Measurements from ENCODE around the gene AGAP1.

AGAP1 gene

GRCh38 chr2:235587202-235587601 is 93.4 kb downstream of the AGAP1 start:
- no peak for DNase-seq (ENCODE audit: low read depth)
- Histone ChIP-seq H3K9me3 (ENCODE audit: control insufficient read depth, low read length) (no peaks in the 10 kb centered on the region), H3K36me3 (ENCODE audit: control insufficient read depth, insufficient read depth, low read length, severe bottlenecking) (no peaks in the 10 kb centered on the region), H3K27me3 (replicated peaks; ENCODE audit: control insufficient read depth, insufficient read depth, low read length) (no peaks in the 10 kb centered on the region), H3K9ac (ENCODE audit: low read length) (no peak overlapping the region), H3K4me1 (ENCODE audit: control insufficient read depth, insufficient read depth, low read length) (peaks cover 5% of the 10 kb centered on the region), H3K4me3 (ENCODE audit: low read length) (no peak overlapping the region)

- Histone ChIP-seq H3K27me3 (replicated peaks; ENCODE audit: control insufficient read depth, insufficient read depth, low read length) (no peaks in the 10 kb centered on the region), H3K4me1 (ENCODE audit: control insufficient read depth, insufficient read depth, low read length) (no peaks in the 10 kb centered on the region), H3K4me3 (ENCODE audit: low read length) (no peak overlapping the region), H3K9me3 (ENCODE audit: control insufficient read depth, low read length) (no peaks in the 10 kb centered on the region), H3K9ac (ENCODE audit: low read length) (no peak overlapping the region), H3K36me3 (ENCODE audit: control insufficient read depth, insufficient read depth, low read length, severe bottlenecking) (no peaks in the 10 kb centered on the region)
- no peak for DNase-seq (ENCODE audit: low read depth)
Observed at GRCh38 chr2:235588750-235589149, 94.9 kb downstream of the AGAP1 start.

GRCh38 chr2:235591231-235591730 is 97.4 kb downstream of the AGAP1 start:
- Histone ChIP-seq H3K27me3 (replicated peaks; ENCODE audit: control insufficient read depth, insufficient read depth, low read length) (no peaks in the 10 kb centered on the region), H3K9me3 (ENCODE audit: control insufficient read depth, low read length) (no peaks in the 10 kb centered on the region), H3K36me3 (ENCODE audit: control insufficient read depth, insufficient read depth, low read length, severe bottlenecking) (no peaks in the 10 kb centered on the region), H3K4me1 (ENCODE audit: control insufficient read depth, insufficient read depth, low read length) (peaks cover 8% of the 10 kb centered on the region), H3K9ac (ENCODE audit: low read length) (no peak overlapping the region), H3K4me3 (ENCODE audit: low read length) (no peak overlapping the region)
- DNase-seq (ENCODE audit: low read depth), result no peak

GRCh38 chr2:235591921-235592320 is 98.1 kb downstream of the AGAP1 start:
- no peak for DNase-seq (ENCODE audit: low read depth)
- Histone ChIP-seq H3K9me3 (ENCODE audit: control insufficient read depth, low read length) (no peaks in the 10 kb centered on the region), H3K4me1 (ENCODE audit: control insufficient read depth, insufficient read depth, low read length) (peaks cover 8% of the 10 kb centered on the region), H3K36me3 (ENCODE audit: control insufficient read depth, insufficient read depth, low read length, severe bottlenecking) (no peaks in the 10 kb centered on the region), H3K4me3 (ENCODE audit: low read length) (no peak overlapping the region), H3K27me3 (replicated peaks; ENCODE audit: control insufficient read depth, insufficient read depth, low read length) (no peaks in the 10 kb centered on the region), H3K9ac (ENCODE audit: low read length) (no peak overlapping the region)

GRCh38 chr2:235592430-235592829 is 98.6 kb downstream of the AGAP1 start:
- Histone ChIP-seq H3K27me3 (replicated peaks; ENCODE audit: control insufficient read depth, insufficient read depth, low read length) (no peaks in the 10 kb centered on the region), H3K4me1 (ENCODE audit: control insufficient read depth, insufficient read depth, low read length) (peaks cover 8% of the 10 kb centered on the region), H3K9me3 (ENCODE audit: control insufficient read depth, low read length) (no peaks in the 10 kb centered on the region), H3K4me3 (ENCODE audit: low read length) (no peak overlapping the region), H3K36me3 (ENCODE audit: control insufficient read depth, insufficient read depth, low read length, severe bottlenecking) (no peaks in the 10 kb centered on the region), H3K9ac (ENCODE audit: low read length) (no peak overlapping the region)
- no peak for DNase-seq (ENCODE audit: low read depth)

- Histone ChIP-seq H3K36me3 (ENCODE audit: control insufficient read depth, insufficient read depth, low read length, severe bottlenecking) (no peaks in the 10 kb centered on the region), H3K27me3 (replicated peaks; ENCODE audit: control insufficient read depth, insufficient read depth, low read length) (no peaks in the 10 kb centered on the region), H3K4me1 (ENCODE audit: control insufficient read depth, insufficient read depth, low read length) (peaks cover 8% of the 10 kb centered on the region), H3K9ac (ENCODE audit: low read length) (no peak overlapping the region), H3K9me3 (ENCODE audit: control insufficient read depth, low read length) (no peaks in the 10 kb centered on the region), H3K4me3 (ENCODE audit: low read length) (no peak overlapping the region)
- DNase-seq (ENCODE audit: low read depth), result no peak
Observed at GRCh38 chr2:235592836-235593235, 99.0 kb downstream of the AGAP1 start.

- Histone ChIP-seq H3K4me1 (ENCODE audit: control insufficient read depth, insufficient read depth, low read length) (peaks cover 8% of the 10 kb centered on the region), H3K36me3 (ENCODE audit: control insufficient read depth, insufficient read depth, low read length, severe bottlenecking) (no peaks in the 10 kb centered on the region), H3K27me3 (replicated peaks; ENCODE audit: control insufficient read depth, insufficient read depth, low read length) (no peaks in the 10 kb centered on the region), H3K9ac (ENCODE audit: low read length) (no peak overlapping the region), H3K9me3 (ENCODE audit: control insufficient read depth, low read length) (no peaks in the 10 kb centered on the region), H3K4me3 (ENCODE audit: low read length) (no peak overlapping the region)
- peak; percentile 91 for DNase-seq (ENCODE audit: low read depth)
Observed at GRCh38 chr2:235594041-235594440, 100.2 kb downstream of the AGAP1 start.

GRCh38 chr2:235594964-235595363 is 101.1 kb downstream of the AGAP1 start:
- H3K9me3 ChIP-seq (ENCODE audit: control insufficient read depth, low read length), result no peaks in the 10 kb centered on the region
- no peak for DNase-seq (ENCODE audit: low read depth)
- no peaks in the 10 kb centered on the region for H3K27me3 ChIP-seq (replicated peaks; ENCODE audit: control insufficient read depth, insufficient read depth, low read length)
- no peak overlapping the region for H3K4me3 ChIP-seq (ENCODE audit: low read length)
- H3K4me1 ChIP-seq (ENCODE audit: control insufficient read depth, insufficient read depth, low read length), result peaks cover 10% of the 10 kb centered on the region
- no peak overlapping the region for H3K9ac ChIP-seq (ENCODE audit: low read length)
- no peaks in the 10 kb centered on the region for H3K36me3 ChIP-seq (ENCODE audit: control insufficient read depth, insufficient read depth, low read length, severe bottlenecking)

GRCh38 chr2:235595422-235596010 is 101.7 kb downstream of the AGAP1 start:
- no peaks in the 10 kb centered on the region for H3K27me3 ChIP-seq (replicated peaks; ENCODE audit: control insufficient read depth, insufficient read depth, low read length)
- H3K9ac ChIP-seq (ENCODE audit: low read length), result peak overlapping the region; percentile 12
- H3K4me1 ChIP-seq (ENCODE audit: control insufficient read depth, insufficient read depth, low read length), result peaks cover 12% of the 10 kb centered on the region
- H3K36me3 ChIP-seq (ENCODE audit: control insufficient read depth, insufficient read depth, low read length, severe bottlenecking), result no peaks in the 10 kb centered on the region
- H3K9me3 ChIP-seq (ENCODE audit: control insufficient read depth, low read length), result no peaks in the 10 kb centered on the region
- no peak overlapping the region for H3K4me3 ChIP-seq (ENCODE audit: low read length)
- DNase-seq (ENCODE audit: low read depth), result peak; percentile 91

- Histone ChIP-seq H3K4me1 (ENCODE audit: control insufficient read depth, insufficient read depth, low read length) (peaks cover 12% of the 10 kb centered on the region), H3K9ac (ENCODE audit: low read length) (no peak overlapping the region), H3K4me3 (ENCODE audit: low read length) (no peak overlapping the region), H3K9me3 (ENCODE audit: control insufficient read depth, low read length) (no peaks in the 10 kb centered on the region), H3K27me3 (replicated peaks; ENCODE audit: control insufficient read depth, insufficient read depth, low read length) (no peaks in the 10 kb centered on the region), H3K36me3 (ENCODE audit: control insufficient read depth, insufficient read depth, low read length, severe bottlenecking) (no peaks in the 10 kb centered on the region)
- DNase-seq (ENCODE audit: low read depth), result no peak
Observed at GRCh38 chr2:235596272-235596671, 102.4 kb downstream of the AGAP1 start.

- H3K9me3 ChIP-seq (ENCODE audit: control insufficient read depth, low read length), result no peaks in the 10 kb centered on the region
- no peak overlapping the region for H3K4me3 ChIP-seq (ENCODE audit: low read length)
- H3K27me3 ChIP-seq (replicated peaks; ENCODE audit: control insufficient read depth, insufficient read depth, low read length), result no peaks in the 10 kb centered on the region
- H3K9ac ChIP-seq (ENCODE audit: low read length), result no peak overlapping the region
- peaks cover 12% of the 10 kb centered on the region for H3K4me1 ChIP-seq (ENCODE audit: control insufficient read depth, insufficient read depth, low read length)
- H3K36me3 ChIP-seq (ENCODE audit: control insufficient read depth, insufficient read depth, low read length, severe bottlenecking), result no peaks in the 10 kb centered on the region
- DNase-seq (ENCODE audit: low read depth), result no peak
Observed at GRCh38 chr2:235597081-235597615, 103.3 kb downstream of the AGAP1 start.

- Histone ChIP-seq H3K9me3 (ENCODE audit: control insufficient read depth, low read length) (no peaks in the 10 kb centered on the region), H3K4me3 (ENCODE audit: low read length) (no peak overlapping the region), H3K4me1 (ENCODE audit: control insufficient read depth, insufficient read depth, low read length) (peaks cover 12% of the 10 kb centered on the region), H3K36me3 (ENCODE audit: control insufficient read depth, insufficient read depth, low read length, severe bottlenecking) (no peaks in the 10 kb centered on the region), H3K27me3 (replicated peaks; ENCODE audit: control insufficient read depth, insufficient read depth, low read length) (no peaks in the 10 kb centered on the region), H3K9ac (ENCODE audit: low read length) (no peak overlapping the region)
- no peak for DNase-seq (ENCODE audit: low read depth)
Observed at GRCh38 chr2:235598026-235598425, 104.2 kb downstream of the AGAP1 start.
